ENCODE results near the gene CD79B. TPM values are rescaled to one million over a fixed set of nuclear protein-coding genes. Genes with fewer than 3 reads are reported as not detected.
A peak's percentile ranks its signal among the peaks of the same experiment; 100 is the strongest.

CD79B gene
- total and polyA plus RNA-seq, 2 of the 13 experiments (the other 11 are each of a cell fraction or from before 2014, with no cell fraction given), result not detected

- no peak for TF ChIP-seq HMGXB4 (CRISPR knock-in tag; IDR thresholded peaks at IDR 0.05; ENCODE audit: borderline replicate concordance in 1 of 2, low read depth in 1 of 2)
- TF ChIP-seq DNMT1 (CRISPR knock-in tag; IDR thresholded peaks at IDR 0.05), result no peak
- no peak for TF ChIP-seq ZFP1 (CRISPR knock-in tag; IDR thresholded peaks at IDR 0.05)
- no peak for TF ChIP-seq NFE2L2 (IDR thresholded peaks at IDR 0.05; ENCODE audit: low read length)
- 0 out of 2 replicates have a peak, but pooled peaks have one; percentile 39 for TF ChIP-seq POGK (CRISPR knock-in tag; conservative IDR thresholded peaks at IDR 0.05)
- TF ChIP-seq ZNF580 (CRISPR knock-in tag; IDR thresholded peaks at IDR 0.05; ENCODE audit: borderline replicate concordance, low read depth), result no peak
- no peak for TF ChIP-seq ZNF652 (CRISPR knock-in tag; IDR thresholded peaks at IDR 0.05; ENCODE audit: borderline replicate concordance, low read depth)
- TF ChIP-seq SUZ12 (IDR thresholded peaks at IDR 0.05; ENCODE audit: low read depth, low read length), result no peak
- no peak for TF ChIP-seq ZNF816 (CRISPR knock-in tag; IDR thresholded peaks at IDR 0.05; ENCODE audit: borderline replicate concordance)
- 0 out of 2 replicates have a peak, but pooled peaks have one; percentile 37 for TF ChIP-seq SETDB1 (CRISPR knock-in tag; IDR thresholded peaks at IDR 0.05; ENCODE audit: borderline replicate concordance)
- no peak for TF ChIP-seq HDAC6 (IDR thresholded peaks at IDR 0.05; ENCODE audit: low read depth, low read length)
- TF ChIP-seq IKZF1 (IDR thresholded peaks at IDR 0.05), result no peak
- no peak for TF ChIP-seq HMG20A (CRISPR knock-in tag; IDR thresholded peaks at IDR 0.05; ENCODE audit: borderline replicate concordance)
- TF ChIP-seq FOXM1 (CRISPR knock-in tag; IDR thresholded peaks at IDR 0.05), result no peak
- TF ChIP-seq ZNF746 (CRISPR knock-in tag; IDR thresholded peaks at IDR 0.05), result no peak
- TF ChIP-seq KLF16 (CRISPR knock-in tag; IDR thresholded peaks at IDR 0.05), result no peak
- TF ChIP-seq ZNF891 (CRISPR knock-in tag; IDR thresholded peaks at IDR 0.05), result no peak
- TF ChIP-seq GATAD2A (CRISPR knock-in tag; IDR thresholded peaks at IDR 0.05), result no peak
- TF ChIP-seq TRAFD1 (CRISPR knock-in tag; IDR thresholded peaks at IDR 0.05; ENCODE audit: borderline replicate concordance), result no peak
- TF ChIP-seq BHLHE40 (IDR thresholded peaks at IDR 0.05; ENCODE audit: low read length), result peak; percentile 59; the same call in 1 of the 2 replicates
- TF ChIP-seq RFXAP (CRISPR knock-in tag; IDR thresholded peaks at IDR 0.05; ENCODE audit: borderline replicate concordance), result no peak
- no peak for TF ChIP-seq ZNF549 (CRISPR knock-in tag; IDR thresholded peaks at IDR 0.05)
- TF ChIP-seq ZFP36L1 (CRISPR knock-in tag; IDR thresholded peaks at IDR 0.05), result no peak
- TF ChIP-seq ELF1 (CRISPR knock-in tag; IDR thresholded peaks at IDR 0.05), result no peak
Measured at GRCh38 chr17:63945784-63946439, 13.8 kb upstream of the CD79B start (continued).
